GM13977 (cell line): ENCODE data around the gene ARFGAP1.

Source experiments
- DNase-seq: peaks from one replicate; pipeline ENCODE4 v3.0.0; 2012; ENCODE audit warnings: low spot score
- in situ Hi-C: fragments of 300-500 bp; cut with MboI; formaldehyde crosslinking; loops from one replicate; pipeline ENCODE4 v1.12.0; 2022; ENCODE audit warnings: low sequenced_read_pairs, low pct_unique_long_range_greater_than_20kb, mixed read lengths, inconsistent platforms; ENCODE audit not compliant: unreplicated experiment
- TF ChIP-seq, protein P1 (sequence below): IDR thresholded peaks from 2 replicates; pipeline ENCODE4 v1.5.1; 2012; ENCODE audit warnings: mild to moderate bottlenecking, control low read depth; ENCODE audit not compliant: insufficient read depth; ENCODE audit errors: extremely low read depth, missing control alignments

ARFGAP1 gene

DNA sequence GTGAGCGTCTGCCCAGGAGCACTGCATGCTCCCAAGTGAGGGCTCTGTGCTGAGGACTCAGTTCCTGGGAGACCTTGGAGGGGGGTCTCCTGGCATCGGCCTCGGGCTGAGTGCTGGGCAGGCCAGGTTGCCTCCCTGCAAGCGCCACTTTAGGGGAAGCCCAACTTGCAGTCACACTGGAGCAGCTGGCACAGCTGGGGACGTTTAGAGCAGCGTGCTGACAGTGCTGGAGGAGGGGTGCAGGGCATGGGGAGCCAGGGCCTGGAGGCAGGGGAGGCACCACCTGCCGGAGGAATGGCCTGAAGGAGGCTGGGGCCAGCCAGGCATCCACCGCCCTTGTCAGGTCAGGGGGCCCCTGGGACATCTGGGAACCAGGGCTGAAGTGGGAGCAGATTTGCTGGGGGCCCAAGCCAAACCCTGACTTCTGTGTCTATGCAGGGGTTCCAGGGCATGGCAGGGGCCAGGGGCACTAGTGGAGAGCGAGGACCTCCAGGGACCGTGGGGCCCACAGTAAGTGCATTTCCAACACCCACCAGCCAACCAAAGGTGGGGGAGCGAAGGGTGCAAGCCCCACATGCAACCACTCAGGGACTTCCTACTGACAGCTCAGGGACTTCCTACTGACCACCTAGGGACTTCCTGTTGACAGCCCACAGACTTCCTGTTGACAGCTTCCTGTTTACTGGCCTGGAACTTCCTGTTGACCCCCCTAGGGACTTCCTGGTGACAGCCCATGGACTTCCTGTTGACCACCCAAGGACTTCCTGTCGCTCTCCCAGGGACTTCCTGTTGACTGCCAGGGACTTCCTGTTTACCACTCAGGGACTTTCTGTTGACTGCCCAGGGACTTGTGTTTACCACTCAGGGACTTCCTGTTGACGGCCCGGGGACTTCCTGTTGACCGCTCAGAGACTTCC, 54.0 kb downstream of the ARFGAP1 start:
- in situ Hi-C loops, result loop anchor here (25.0 kb wide), 1 partner anchor 89 kb away; the partner anchor contains the start of gene BIRC7
- TF ChIP-seq, protein P1, sequence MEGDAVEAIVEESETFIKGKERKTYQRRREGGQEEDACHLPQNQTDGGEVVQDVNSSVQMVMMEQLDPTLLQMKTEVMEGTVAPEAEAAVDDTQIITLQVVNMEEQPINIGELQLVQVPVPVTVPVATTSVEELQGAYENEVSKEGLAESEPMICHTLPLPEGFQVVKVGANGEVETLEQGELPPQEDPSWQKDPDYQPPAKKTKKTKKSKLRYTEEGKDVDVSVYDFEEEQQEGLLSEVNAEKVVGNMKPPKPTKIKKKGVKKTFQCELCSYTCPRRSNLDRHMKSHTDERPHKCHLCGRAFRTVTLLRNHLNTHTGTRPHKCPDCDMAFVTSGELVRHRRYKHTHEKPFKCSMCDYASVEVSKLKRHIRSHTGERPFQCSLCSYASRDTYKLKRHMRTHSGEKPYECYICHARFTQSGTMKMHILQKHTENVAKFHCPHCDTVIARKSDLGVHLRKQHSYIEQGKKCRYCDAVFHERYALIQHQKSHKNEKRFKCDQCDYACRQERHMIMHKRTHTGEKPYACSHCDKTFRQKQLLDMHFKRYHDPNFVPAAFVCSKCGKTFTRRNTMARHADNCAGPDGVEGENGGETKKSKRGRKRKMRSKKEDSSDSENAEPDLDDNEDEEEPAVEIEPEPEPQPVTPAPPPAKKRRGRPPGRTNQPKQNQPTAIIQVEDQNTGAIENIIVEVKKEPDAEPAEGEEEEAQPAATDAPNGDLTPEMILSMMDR, result no peak
- no peak for DNase-seq

DNA sequence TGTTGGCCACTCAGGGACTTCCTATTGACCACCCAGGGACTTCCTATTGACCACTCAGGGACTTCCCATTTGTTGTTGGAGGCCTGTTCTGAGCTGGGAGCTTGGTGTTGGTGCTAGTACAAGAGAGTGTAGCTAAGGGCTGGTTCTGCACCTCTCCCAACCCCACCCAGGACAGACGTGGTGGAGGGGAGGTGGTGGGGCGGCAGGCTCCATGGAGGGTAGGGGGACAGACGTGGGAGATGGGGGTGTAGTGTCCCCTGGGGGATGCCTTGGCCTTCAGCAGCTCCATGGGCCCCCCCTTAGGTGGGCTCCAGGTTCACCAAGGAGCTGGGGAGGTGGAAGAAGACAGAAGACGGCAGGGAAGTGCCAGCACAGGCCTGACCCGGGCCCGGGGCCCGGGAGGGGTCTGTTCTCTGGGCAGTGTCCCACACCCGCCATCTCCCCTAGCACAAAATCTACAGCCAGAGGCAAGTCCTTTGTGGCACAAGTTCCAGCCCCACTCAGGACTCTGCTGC, 54.7 kb downstream of the ARFGAP1 start:
- TF ChIP-seq, protein P1, result no peak
- in situ Hi-C loops, result loop anchor here (25.0 kb wide), 1 partner anchor 90 kb away; the partner anchor contains the start of gene BIRC7
- no peak for DNase-seq

DNA sequence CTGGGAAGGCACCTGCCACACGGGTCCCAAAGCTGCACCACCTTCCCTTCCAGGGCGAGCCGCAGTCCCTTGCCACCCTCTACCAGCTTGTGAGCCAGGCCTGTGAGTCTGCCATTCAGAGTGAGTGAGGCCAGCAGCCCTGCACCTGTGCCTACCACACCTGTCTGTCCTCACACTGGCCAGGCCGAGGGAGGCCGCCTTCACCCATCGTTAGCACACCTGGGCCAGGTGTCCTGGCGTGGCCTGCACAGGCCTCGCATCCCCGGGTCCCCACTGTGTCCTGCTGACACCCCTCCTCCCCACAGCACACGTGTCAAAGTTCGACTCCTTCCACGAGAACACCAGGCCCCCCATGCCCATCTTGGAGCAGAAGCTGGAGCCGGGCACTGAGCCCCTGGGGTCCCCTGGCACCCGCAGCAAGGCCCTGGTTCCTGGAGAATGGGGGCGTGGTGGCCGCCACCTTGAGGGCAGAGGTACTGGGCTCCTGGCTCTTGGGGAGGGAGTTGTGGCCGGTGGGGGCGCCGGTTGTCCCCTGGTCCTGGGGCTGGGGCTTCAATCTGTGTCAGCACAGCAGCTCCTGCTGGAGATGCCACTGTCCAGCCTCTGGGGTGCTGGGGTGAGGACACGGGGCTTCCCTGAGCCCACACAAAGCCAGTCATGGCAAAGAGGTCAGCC, 55.5 kb downstream of the ARFGAP1 start:
- TF ChIP-seq, protein P1, result no peak
- no peak for DNase-seq
- in situ Hi-C loops, result loop anchor here (25.0 kb wide), 1 partner anchor 91 kb away; the partner anchor contains the start of gene BIRC7

DNA sequence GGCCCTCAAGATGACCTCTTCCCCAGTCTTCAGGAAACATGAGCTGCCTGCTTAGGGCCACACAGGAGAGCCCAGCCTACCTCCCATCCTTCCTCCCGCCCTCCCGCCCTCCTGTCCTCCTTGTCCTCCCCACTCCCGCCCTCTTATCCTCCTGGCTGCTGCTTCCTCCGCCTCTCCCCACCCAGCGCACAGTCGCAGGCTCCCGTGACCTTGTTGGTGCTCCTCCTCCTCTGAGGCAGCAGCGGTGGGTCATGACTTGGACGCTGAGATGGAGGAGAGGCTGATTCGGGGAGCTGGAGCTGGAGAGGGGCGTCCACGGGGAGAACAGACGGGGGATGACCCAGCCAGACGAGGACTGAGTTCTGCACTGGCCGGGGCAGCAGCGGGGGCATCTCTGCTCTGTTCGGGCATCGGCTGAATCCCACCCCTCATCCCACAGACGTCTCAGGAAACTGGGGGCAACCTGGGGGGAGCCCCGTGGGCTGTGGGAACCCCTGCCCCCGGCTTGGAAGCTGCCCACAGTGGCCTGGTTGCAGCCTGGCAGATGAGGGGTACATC, 56.2 kb downstream of the ARFGAP1 start:
- in situ Hi-C loops, result loop anchor here (25.0 kb wide), 1 partner anchor 91 kb away; the partner anchor contains the start of gene BIRC7
- TF ChIP-seq, protein P1, result no peak
- no peak for DNase-seq

DNA sequence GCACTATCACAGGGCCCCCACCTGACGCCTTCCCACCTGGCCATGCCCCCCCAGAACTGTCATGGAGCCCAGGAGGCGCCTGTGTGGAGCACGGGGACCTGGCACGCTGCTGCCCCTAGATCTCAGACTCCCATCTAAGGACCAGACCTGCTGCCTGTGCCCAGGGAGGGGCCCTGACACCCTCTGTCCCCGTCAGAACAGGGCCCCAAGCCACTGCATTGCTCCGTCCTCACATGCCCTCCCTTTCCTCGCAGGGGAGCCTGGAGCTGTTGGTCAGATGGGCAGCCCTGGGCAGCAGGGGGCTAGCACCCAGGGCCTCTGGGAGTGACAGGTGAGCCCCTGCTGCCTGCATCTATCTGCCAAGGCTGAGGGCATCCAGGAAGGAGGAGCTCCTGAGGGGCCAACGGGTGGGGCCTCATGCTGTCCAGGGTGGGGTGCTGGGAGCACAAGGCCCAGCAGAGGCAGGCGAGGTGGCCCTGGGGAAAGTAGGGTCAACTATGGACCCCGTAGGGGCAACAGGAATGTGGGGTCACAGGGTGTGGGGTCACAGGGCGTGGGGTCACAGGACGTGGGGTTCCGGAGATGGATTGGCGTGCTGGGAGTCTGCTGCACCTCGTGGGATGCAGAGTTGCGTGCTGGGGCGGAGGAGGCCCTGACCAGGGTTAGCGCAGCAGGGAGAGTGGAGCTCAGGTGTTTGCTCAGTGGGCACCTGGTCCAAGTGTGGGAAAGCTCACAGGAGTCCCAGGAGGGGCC, 56.9 kb downstream of the ARFGAP1 start:
- in situ Hi-C loops, result loop anchor here (25.0 kb wide), 1 partner anchor 92 kb away; the partner anchor contains the start of gene BIRC7
- no peak for DNase-seq
- TF ChIP-seq, protein P1, result no peak
